HCT116 (cell line): Measurements from ENCODE around the gene NUP210.

Experiments used
- EZH2phosphoT487 ChIP-seq: fragments of 200-600 bp; IDR thresholded peaks from 2 replicates; pipeline ENCODE4 v1.6.1; 2018; ENCODE audit warnings: antibody characterized with exemption, borderline replicate concordance
- POLR2AphosphoS5 ChIP-seq: IDR thresholded peaks from 2 replicates; pipeline ENCODE4 v1.6.1; 2011; ENCODE audit warnings: mild to moderate bottlenecking, low read depth, low read length, moderate library complexity
- RAD21 ChIP-seq: IDR thresholded peaks from 2 replicates; pipeline ENCODE4 v1.6.1; 2012; ENCODE audit warnings: low read depth, mild to moderate bottlenecking
- TF ChIP-seq, protein P1 (sequence below), 3 experiments: fragments of 200-600 bp in 1 of 3; sonication (generic) in 1 of 3; IDR thresholded peaks in 2 of 3; conservative IDR thresholded peaks in 1 of 3; 2 replicates each; pipeline ENCODE4 v1.5.1; 2012 to 2017; ENCODE audit warnings: low read depth in 2 of 3, low read length in 2 of 3, antibody characterized with exemption in 1 of 3, borderline replicate concordance in 1 of 3, control low read depth in 1 of 3, mild to moderate bottlenecking in 1 of 3, mixed read lengths in 1 of 3, mixed run types in 1 of 3, moderate library complexity in 1 of 3; ENCODE audit not compliant: insufficient read depth in 1 of 3
- TF ChIP-seq, protein P2 (sequence below): IDR thresholded peaks from 2 replicates; pipeline ENCODE4 v1.6.1; 2012; ENCODE audit warnings: low read depth

DNA sequence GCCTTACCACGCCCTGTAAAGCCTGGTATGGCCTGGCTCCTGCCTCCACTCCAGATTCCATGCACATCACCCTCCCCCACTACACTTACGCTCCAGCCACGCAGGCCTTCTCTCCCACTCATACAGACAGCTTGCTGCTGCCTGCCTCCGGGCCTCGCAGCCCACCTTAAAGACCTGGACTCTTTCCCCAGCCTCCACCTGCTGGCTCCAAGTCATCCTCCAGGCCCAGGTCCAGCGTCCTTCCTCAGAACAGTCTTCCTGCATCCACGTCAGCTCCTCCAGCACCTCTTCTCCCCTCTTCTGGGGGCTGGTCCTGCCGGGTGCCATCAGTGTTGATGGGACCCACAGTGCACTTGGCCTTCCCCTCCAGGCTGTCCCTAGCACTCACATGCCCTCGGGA lies 75.5 kb downstream of the NUP210 start:
- TF ChIP-seq EZH2phosphoT487 (no peak), POLR2AphosphoS5 (no peak), RAD21 (no peak)
- TF ChIP-seq, protein P1, sequence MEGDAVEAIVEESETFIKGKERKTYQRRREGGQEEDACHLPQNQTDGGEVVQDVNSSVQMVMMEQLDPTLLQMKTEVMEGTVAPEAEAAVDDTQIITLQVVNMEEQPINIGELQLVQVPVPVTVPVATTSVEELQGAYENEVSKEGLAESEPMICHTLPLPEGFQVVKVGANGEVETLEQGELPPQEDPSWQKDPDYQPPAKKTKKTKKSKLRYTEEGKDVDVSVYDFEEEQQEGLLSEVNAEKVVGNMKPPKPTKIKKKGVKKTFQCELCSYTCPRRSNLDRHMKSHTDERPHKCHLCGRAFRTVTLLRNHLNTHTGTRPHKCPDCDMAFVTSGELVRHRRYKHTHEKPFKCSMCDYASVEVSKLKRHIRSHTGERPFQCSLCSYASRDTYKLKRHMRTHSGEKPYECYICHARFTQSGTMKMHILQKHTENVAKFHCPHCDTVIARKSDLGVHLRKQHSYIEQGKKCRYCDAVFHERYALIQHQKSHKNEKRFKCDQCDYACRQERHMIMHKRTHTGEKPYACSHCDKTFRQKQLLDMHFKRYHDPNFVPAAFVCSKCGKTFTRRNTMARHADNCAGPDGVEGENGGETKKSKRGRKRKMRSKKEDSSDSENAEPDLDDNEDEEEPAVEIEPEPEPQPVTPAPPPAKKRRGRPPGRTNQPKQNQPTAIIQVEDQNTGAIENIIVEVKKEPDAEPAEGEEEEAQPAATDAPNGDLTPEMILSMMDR (IDR thresholded peaks at IDR 0.05 in 2 of 3, conservative IDR thresholded peaks at IDR 0.05 in 1 of 3; ENCODE audit: borderline replicate concordance in 1 of 3, insufficient read depth in 1 of 3, low read depth in 2 of 3, low read length in 2 of 3) = no peak
- TF ChIP-seq, protein P2, sequence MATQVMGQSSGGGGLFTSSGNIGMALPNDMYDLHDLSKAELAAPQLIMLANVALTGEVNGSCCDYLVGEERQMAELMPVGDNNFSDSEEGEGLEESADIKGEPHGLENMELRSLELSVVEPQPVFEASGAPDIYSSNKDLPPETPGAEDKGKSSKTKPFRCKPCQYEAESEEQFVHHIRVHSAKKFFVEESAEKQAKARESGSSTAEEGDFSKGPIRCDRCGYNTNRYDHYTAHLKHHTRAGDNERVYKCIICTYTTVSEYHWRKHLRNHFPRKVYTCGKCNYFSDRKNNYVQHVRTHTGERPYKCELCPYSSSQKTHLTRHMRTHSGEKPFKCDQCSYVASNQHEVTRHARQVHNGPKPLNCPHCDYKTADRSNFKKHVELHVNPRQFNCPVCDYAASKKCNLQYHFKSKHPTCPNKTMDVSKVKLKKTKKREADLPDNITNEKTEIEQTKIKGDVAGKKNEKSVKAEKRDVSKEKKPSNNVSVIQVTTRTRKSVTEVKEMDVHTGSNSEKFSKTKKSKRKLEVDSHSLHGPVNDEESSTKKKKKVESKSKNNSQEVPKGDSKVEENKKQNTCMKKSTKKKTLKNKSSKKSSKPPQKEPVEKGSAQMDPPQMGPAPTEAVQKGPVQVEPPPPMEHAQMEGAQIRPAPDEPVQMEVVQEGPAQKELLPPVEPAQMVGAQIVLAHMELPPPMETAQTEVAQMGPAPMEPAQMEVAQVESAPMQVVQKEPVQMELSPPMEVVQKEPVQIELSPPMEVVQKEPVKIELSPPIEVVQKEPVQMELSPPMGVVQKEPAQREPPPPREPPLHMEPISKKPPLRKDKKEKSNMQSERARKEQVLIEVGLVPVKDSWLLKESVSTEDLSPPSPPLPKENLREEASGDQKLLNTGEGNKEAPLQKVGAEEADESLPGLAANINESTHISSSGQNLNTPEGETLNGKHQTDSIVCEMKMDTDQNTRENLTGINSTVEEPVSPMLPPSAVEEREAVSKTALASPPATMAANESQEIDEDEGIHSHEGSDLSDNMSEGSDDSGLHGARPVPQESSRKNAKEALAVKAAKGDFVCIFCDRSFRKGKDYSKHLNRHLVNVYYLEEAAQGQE = no peak
